MCF 10A (cell line): ENCODE results near the gene GPSM3. TPM values are rescaled to one million over a fixed set of nuclear protein-coding genes. Genes with fewer than 3 reads are reported as not detected.

Experiments
- BruUV-seq: library from RNA; stranded (reverse); fragments of 400-500 nt; replicated peaks from 2 replicates; lab custom pipeline; 2021; lab: Mats Ljungman, UMichigan
- CTCF ChIA-PET: fragments of 300-600 bp; sonication (Branson Sonifier 250); formaldehyde crosslinking; extraction: SDS; loops from one replicate; lab custom pipeline; 2021; ENCODE audit warnings: antibody characterized with exemption, inconsistent platforms; lab: Yijun Ruan, JAX
- POLR2A ChIA-PET: fragments of 300-600, 350-650 bp; sonication (Branson Sonifier 250); formaldehyde crosslinking; extraction: SDS; loops from one replicate; lab custom pipeline; 2020; ENCODE audit warnings: antibody characterized with exemption, inconsistent platforms; lab: Yijun Ruan, JAX
- DNase-seq: peaks from one replicate; pipeline ENCODE4 v3.0.0-alpha.2; 2018; ENCODE audit not compliant: unreplicated experiment
- H3K27ac Mint-ChIP-seq: one replicate; pipeline ENCODE4 v1.8.0; 2022; ENCODE audit warnings: mild to moderate bottlenecking, low read depth, mixed read lengths; ENCODE audit not compliant: unreplicated experiment
- H3K27me3 Mint-ChIP-seq: one replicate; pipeline ENCODE4 v1.8.0; 2022; ENCODE audit warnings: mixed read lengths; ENCODE audit not compliant: insufficient read depth, unreplicated experiment
- H3K36me3 Mint-ChIP-seq: one replicate; pipeline ENCODE4 v1.8.0; 2022; ENCODE audit warnings: mild to moderate bottlenecking, moderate library complexity, mixed read lengths; ENCODE audit not compliant: insufficient read depth, unreplicated experiment
- H3K4me1 Mint-ChIP-seq: one replicate; pipeline ENCODE4 v1.8.0; 2022; ENCODE audit warnings: mixed read lengths; ENCODE audit not compliant: insufficient read depth, unreplicated experiment
- H3K4me3 Mint-ChIP-seq: one replicate; pipeline ENCODE4 v1.8.0; 2022; ENCODE audit warnings: mild to moderate bottlenecking, moderate library complexity, mixed read lengths; ENCODE audit not compliant: unreplicated experiment
- H3K9me3 Mint-ChIP-seq: one replicate; pipeline ENCODE4 v1.8.0; 2022; ENCODE audit warnings: mixed read lengths; ENCODE audit not compliant: unreplicated experiment
- CTCF ChIP-seq: fragments of 200-600 bp; IDR thresholded peaks from one replicate; pipeline ENCODE4 v1.8.0; 2022; ENCODE audit warnings: antibody characterized with exemption, mild to moderate bottlenecking; ENCODE audit not compliant: unreplicated experiment
- intact Hi-C: fragments of 100-400 bp; cut with micrococcal nuclease; formaldehyde crosslinking; loops from 2 replicates; pipeline ENCODE4 v1.14.1; 2022
- total RNA-seq: library from RNA; stranded (reverse); gene quantifications from 2 replicates; pipeline ENCODE4 v1.2.3, GENCODE V29; 2022

Gene GPSM3
- total RNA-seq, 1 experiment from 2014 or later, result 0.84 TPM

GRCh38 chr6:32178547-32179440, 13.6 kb downstream of the GPSM3 start:
- Mint-ChIP-seq H3K9me3 (no peaks in the 10 kb centered on the region), H3K27me3 (no peaks in the 10 kb centered on the region), H3K27ac (peak overlapping the region; percentile 91), H3K4me1 (peaks cover 47% of the 10 kb centered on the region), H3K4me3 (peak overlapping the region; percentile 79), H3K36me3 (peaks cover 50% of the 10 kb centered on the region)
- no TSS peak for BruUV-seq
- intact Hi-C loops, result loop anchor here (1.0 kb wide), 1 partner anchor 17 kb away; no protein-coding TSS in a partner anchor
- TF ChIP-seq CTCF, result no peak
- ChIA-PET POLR2A (interaction anchor here (0.6 to 5.0 kb wide), 15 partner anchors 8 to 793 kb away, joined by 3 to 112 read pairs (median 4); partner anchors contain the start of genes ATF6B, DXO, FKBPL and GPSM3), CTCF (interaction anchor here (1.1 to 2.0 kb wide), 3 partner anchors 17 to 1098 kb away, joined by 4 to 6 read pairs (median 4); partner anchors contain the start of gene B3GALT4)
- DNase-seq, result no peak

- peak; percentile 100 for DNase-seq
- ChIA-PET CTCF (interaction anchor here (0.6 to 1.3 kb wide), 2 partner anchors 11 to 12 kb away, joined by 3 read pairs; partner anchors contain the start of gene PBX2), POLR2A (interaction anchor here (0.6 to 5.0 kb wide), 23 partner anchors 8 to 1095 kb away, joined by 3 to 112 read pairs (median 4); partner anchors contain the start of genes ATF6B, DXO, EHMT2 and FKBPL)
- no peaks in the 10 kb centered on the region for H3K27me3 Mint-ChIP-seq
- H3K9me3 Mint-ChIP-seq, result no peaks in the 10 kb centered on the region
- peaks cover 55% of the 10 kb centered on the region for H3K4me1 Mint-ChIP-seq
- intact Hi-C loops, result loop anchor here (1.0 kb wide), 2 partner anchors 17 to 24 kb away; partner anchors contain the start of gene PPT2
- peak within 1 kb of the TSS; percentile 91 for H3K27ac Mint-ChIP-seq
- peak within 1 kb of the TSS; percentile 79 for H3K4me3 Mint-ChIP-seq
- H3K36me3 Mint-ChIP-seq, result peaks cover 44% of the 10 kb centered on the region
- no peak for TF ChIP-seq CTCF
- no TSS peak for BruUV-seq
Observed at GRCh38 chr6:32177788-32178546, 14.5 kb downstream of the GPSM3 start, which contains the start of gene RNF5. TSS of gene RNF5 (plus strand) at chr6:32178405. CDS start at chr6:32178512, 107 bp downstream.

- BruUV-seq, result no TSS peak
Observed at GRCh38 chr6:32177183-32177787, 15.2 kb downstream of the GPSM3 start.

More at GRCh38 chr6:32177183-32177787, 15.2 kb downstream of the GPSM3 start:
- Mint-ChIP-seq H3K27ac (peak overlapping the region; percentile 91), H3K27me3 (no peaks in the 10 kb centered on the region), H3K4me1 (peaks cover 58% of the 10 kb centered on the region), H3K36me3 (peaks cover 44% of the 10 kb centered on the region), H3K4me3 (peak overlapping the region; percentile 79), H3K9me3 (no peaks in the 10 kb centered on the region)
- intact Hi-C loops, result loop anchor here (1.0 kb wide), 1 partner anchor 23 kb away; the partner anchor contains the start of gene PPT2
- POLR2A ChIA-PET, result interaction anchor here (0.6 to 5.0 kb wide), 25 partner anchors 9 to 1095 kb away, joined by 3 to 112 read pairs (median 4); partner anchors contain the start of genes ATF6B, DXO, EHMT2 and FKBPL
- DNase-seq, result peak; percentile 84
- no peak for TF ChIP-seq CTCF
- CTCF ChIA-PET, result interaction anchor here (0.6 to 1.3 kb wide), 2 partner anchors 12 to 13 kb away, joined by 3 read pairs; partner anchors contain the start of gene PBX2
